K562 (cell line): ENCODE data around the gene WASF1. TPM values are rescaled to one million over a fixed set of nuclear protein-coding genes. Genes with fewer than 3 reads are reported as not detected.

Source experiments
- ATAC-seq: fragments of 200-7000 bp; cut with Tn5 transposase; 3 replicates; pipeline ENCODE4 v1.9.1; 2020; ENCODE audit warnings: moderate library complexity
- BruUV-seq: library from RNA; stranded (reverse); fragments of 400-500 nt; replicated peaks from 2 replicates; lab custom pipeline; 2021; lab: Mats Ljungman, UMichigan
- CTCF ChIA-PET: fragments of 300-600 bp; formaldehyde crosslinking; extraction: SDS; loops from one replicate; lab custom pipeline; 2021; ENCODE audit warnings: low intra/inter-chr PET ratio; lab: Yijun Ruan, JAX
- POLR2A ChIA-PET: fragments of 300-600, 350-650 bp; sonication (Branson Sonifier 250); formaldehyde crosslinking; extraction: SDS; loops from one replicate; lab custom pipeline; 2021; ENCODE audit warnings: antibody characterized with exemption, inconsistent platforms; lab: Yijun Ruan, JAX
- DNase-seq, 4 experiments: peaks; one replicate each; pipeline versions ENCODE4 v3.0.0 to v3.0.0-alpha.2; 2011 to 2018; ENCODE audit warnings: low spot score in 3 of 4, mixed read lengths in 3 of 4; ENCODE audit errors: extremely low read depth in 1 of 4
- FAIRE-seq: peaks from 2 replicates; lab custom pipeline; 2011; peaks lifted over from hg19 to GRCh38; lab: Jason Lieb, UNC
- H2AFZ ChIP-seq: 2 replicates; pipeline ENCODE4 v1.6.0; 2011; ENCODE audit warnings: low read depth, low read length, control low read depth, inconsistent platforms
- H3K27ac ChIP-seq: fragments of 200-600 bp; 3 replicates; pipeline ENCODE4 v1.8.0; 2011; ENCODE audit warnings: low read depth, mild to moderate bottlenecking, control low read depth, inconsistent platforms, low read length, moderate library complexity, mixed read lengths; ENCODE audit errors: extremely low read depth
- H3K27me3 ChIP-seq, 2 experiments: fragments of 300-600 bp in 1 of 2; 2 replicates in 1 of 2; 3 replicates in 1 of 2; pipeline versions ENCODE4 v1.6.0 to v1.8.0; 2011; ENCODE audit warnings: inconsistent platforms in 2 of 2, low read length in 2 of 2, mild to moderate bottlenecking in 1 of 2, mixed read lengths in 1 of 2, moderate library complexity in 1 of 2; ENCODE audit not compliant: control insufficient read depth in 2 of 2, insufficient read depth in 2 of 2
- H3K36me3 ChIP-seq: fragments of 300-600 bp; 3 replicates; pipeline ENCODE4 v1.8.0; 2011; ENCODE audit warnings: mild to moderate bottlenecking, low read length, inconsistent platforms; ENCODE audit not compliant: control insufficient read depth, insufficient read depth
- H3K4me1 ChIP-seq, 2 experiments: fragments of 200-600 bp in 1 of 2; replicated peaks in 1 of 2; 2 replicates in 1 of 2; 3 replicates in 1 of 2; pipeline versions ENCODE4 v1.5.1 to v1.8.0; 2011; ENCODE audit warnings: inconsistent platforms in 2 of 2, low read length in 2 of 2, mild to moderate bottlenecking in 1 of 2, mixed read lengths in 1 of 2, moderate library complexity in 1 of 2; ENCODE audit not compliant: control insufficient read depth in 2 of 2, insufficient read depth in 2 of 2
- H3K4me2 ChIP-seq: 2 replicates; pipeline ENCODE4 v1.6.1; 2011; ENCODE audit warnings: low read length, control low read depth, inconsistent platforms, mixed read lengths; ENCODE audit not compliant: insufficient read depth
- H3K4me3 ChIP-seq: fragments of 200-600 bp; sonication (generic), shearing (Covaris generic); 2 replicates; pipeline ENCODE4 v1.5.1; 2016; ENCODE audit warnings: control low read depth, inconsistent platforms
- H3K79me2 ChIP-seq: fragments of 200-600 bp; 3 replicates; pipeline ENCODE4 v1.8.0; 2011; ENCODE audit warnings: low read length, inconsistent platforms; ENCODE audit not compliant: control insufficient read depth, insufficient read depth
- H3K9ac ChIP-seq, 2 experiments: 2 replicates each; pipeline versions ENCODE4 v1.6.0 to v1.6.1; 2011; ENCODE audit warnings: low read depth in 2 of 2, low read length in 2 of 2, control low read depth in 1 of 2, inconsistent platforms in 1 of 2, mild to moderate bottlenecking in 1 of 2, mixed read lengths in 1 of 2; ENCODE audit not compliant: insufficient read depth in 1 of 2
- H3K9me1 ChIP-seq: one replicate; pipeline ENCODE4 v1.6.0; 2011; ENCODE audit warnings: inconsistent platforms, mild to moderate bottlenecking, low read length, moderate library complexity; ENCODE audit not compliant: control insufficient read depth, insufficient read depth
- H3K9me3 ChIP-seq: replicated peaks from 2 replicates; pipeline ENCODE4 v1.5.1; 2011; ENCODE audit warnings: low read depth, low read length, inconsistent platforms; ENCODE audit not compliant: control insufficient read depth, insufficient read depth
- H4K20me1 ChIP-seq: replicated peaks from 2 replicates; pipeline ENCODE4 v1.6.1; 2011; ENCODE audit warnings: low read length, inconsistent platforms, mixed read lengths; ENCODE audit not compliant: control insufficient read depth, insufficient read depth
- BHLHE40 ChIP-seq: IDR thresholded peaks from 2 replicates; pipeline ENCODE4 v1.6.1; 2011; ENCODE audit warnings: low read length, improper control_type of control experiment
- DACH1 ChIP-seq: fragments of 450-650 bp; IDR thresholded peaks from 2 replicates; pipeline ENCODE4 v1.6.1; 2018; ENCODE audit not compliant: partially characterized antibody
- IRF2 ChIP-seq: sonication (generic); formaldehyde crosslinking; IDR thresholded peaks from 2 replicates; pipeline ENCODE4 v1.8.1; 2022; ENCODE audit warnings: mild to moderate bottlenecking, missing genetic modification reagents
- MTA1 ChIP-seq: fragments of 450-650 bp; IDR thresholded peaks from 2 replicates; pipeline ENCODE4 v1.6.1; 2017; ENCODE audit warnings: borderline replicate concordance
- PTRF ChIP-seq: fragments of 450-650 bp; IDR thresholded peaks from 2 replicates; pipeline ENCODE4 v1.6.1; 2016; ENCODE audit warnings: mild to moderate bottlenecking, missing genetic modification characterization, missing compliant biosample characterization
- ZNF184 ChIP-seq: sonication (generic); formaldehyde crosslinking; IDR thresholded peaks from 2 replicates; pipeline ENCODE4 v1.5.0; 2020; ENCODE audit warnings: missing genetic modification reagents
- ZNF217 ChIP-seq: sonication (generic); formaldehyde crosslinking; IDR thresholded peaks from 2 replicates; pipeline ENCODE4 v1.8.0; 2022; ENCODE audit warnings: mild to moderate bottlenecking, missing genetic modification reagents
- ZNF696 ChIP-seq: fragments of 250-450 bp; sonication (Bioruptor Pico); conservative IDR thresholded peaks from 2 replicates; pipeline ENCODE4 v1.4.0; 2020; ENCODE audit warnings: mild to moderate bottlenecking, moderate library complexity
- WGBS: fragments of 100-300 bp; shearing (Covaris generic); methylation state at CpG from one replicate; pipeline ENCODE4 v1.1.6; 2016; ENCODE audit warnings: low coverage, mixed read lengths; ENCODE audit not compliant: insufficient coverage; ENCODE audit errors: missing lambda C conversion rate; 5-methylcytosine and 5-hydroxymethylcytosine counted together
- in situ Hi-C: fragments of 300-500 bp; cut with MboI; formaldehyde crosslinking; loops from 4 replicates; pipeline ENCODE4 v1.15.0; 2018; ENCODE audit warnings: inconsistent platforms, mixed read lengths
- intact Hi-C: fragments of 100-400 bp; cut with micrococcal nuclease; formaldehyde crosslinking; loops from 2 replicates; pipeline ENCODE4 v1.14.2; 2022
- polyA plus RNA-seq, 8 experiments: library from polyadenylated mRNA; depleted of rRNA in 4 of 8; stranded (reverse) in 5 of 8; unstranded in 3 of 8; fragments of >200 nt; fragmentation: Nextera tagmentation in 2 of 8; fragmentation: Illumina TruSeq in 1 of 8; extraction: Ambion mirVana in 2 of 8; extraction: Trizol in 1 of 8; gene quantifications; 2 replicates each; pipeline versions ENCODE4 v1.2.1 to v1.2.3, GENCODE V29; 2011 to 2014; ENCODE audit warnings: inconsistent platforms in 1 of 8, missing spikeins in 1 of 8
- total RNA-seq, 7 experiments: library from RNA; depleted of rRNA in 6 of 7; stranded (reverse); fragments of >200 nt in 6 of 7; fragmentation: Illumina TruSeq in 2 of 7; extraction: Trizol in 2 of 7; gene quantifications; 2 replicates each; pipeline versions ENCODE4 v1.2.1 to v1.2.3, GENCODE V29; 2011 to 2021; ENCODE audit warnings: low replicate concordance in 1 of 7
- TF ChIP-seq, protein P1 (sequence below): IDR thresholded peaks from 2 replicates; pipeline ENCODE4 v1.6.1; 2011; ENCODE audit not compliant: insufficient read length; ENCODE audit errors: extremely low read depth
- TF ChIP-seq, protein P2 (sequence below): sonication (generic); formaldehyde crosslinking; IDR thresholded peaks from 2 replicates; pipeline ENCODE4 v1.8.0; 2022; ENCODE audit warnings: missing genetic modification reagents, mild to moderate bottlenecking, borderline replicate concordance
- TF ChIP-seq, protein P3 (sequence below): IDR thresholded peaks from 2 replicates; pipeline ENCODE4 v1.6.1; 2016; ENCODE audit warnings: missing genetic modification characterization, missing compliant biosample characterization

WASF1 gene
- total and polyA plus RNA-seq, 9 of the 15 experiments (the other 6 are each of a cell fraction or from before 2014, with no cell fraction given), result 2.1 to 18.2 (median 7.4) TPM

DNA sequence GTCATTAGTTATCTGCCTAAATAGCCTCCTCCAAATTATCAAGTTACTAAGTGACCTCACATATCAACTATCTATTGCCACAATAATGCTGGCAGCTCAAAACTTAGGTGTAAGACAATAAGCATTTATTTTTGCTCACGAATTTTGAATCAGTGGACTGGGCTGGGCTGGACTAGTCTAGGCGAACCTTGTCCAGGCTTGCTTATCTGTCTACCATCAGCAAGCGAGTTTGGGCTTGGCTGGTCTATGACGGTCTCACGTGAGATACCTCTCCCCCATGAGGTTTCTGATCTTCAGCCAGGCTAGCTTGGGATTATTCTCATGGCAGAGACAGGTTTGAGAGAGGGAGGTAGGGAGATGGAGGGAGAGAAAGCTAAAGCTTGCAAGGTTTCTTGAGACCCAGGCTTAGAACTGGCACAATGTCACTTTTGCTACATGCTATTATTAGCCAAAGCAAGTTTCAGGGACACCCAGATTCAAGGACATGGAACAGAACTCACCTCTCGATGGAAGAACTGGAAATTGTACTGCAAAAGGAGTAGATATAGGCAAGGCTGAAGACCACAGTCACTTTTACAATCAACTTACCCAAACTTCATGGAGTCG is 80.9 kb downstream of the WASF1 start:
- intact Hi-C loops (no loop called here), in situ Hi-C loops (no loop called here)
- H4K20me1 ChIP-seq, result no peaks in the 10 kb centered on the region
- no peaks in the 10 kb centered on the region for H3K79me2 ChIP-seq
- POLR2A ChIA-PET, result interaction anchor here (0.6 kb wide), 1 partner anchor 18 kb away, joined by 4 read pairs; no protein-coding TSS in a partner anchor
- FAIRE-seq (no peak), ATAC-seq (no peak), DNase-seq (peak in 1 of 4 experiments; percentile 1)
- BruUV-seq, result no TSS peak
- CTCF ChIA-PET, result no interaction called here
- no peaks in the 10 kb centered on the region for H3K9me3 ChIP-seq
- H3K27me3 ChIP-seq, result no peaks in the 10 kb centered on the region
- no peaks in the 10 kb centered on the region for H3K9me1 ChIP-seq
- H3K4me2 ChIP-seq, result no peak overlapping the region
- TF ChIP-seq, protein P1, sequence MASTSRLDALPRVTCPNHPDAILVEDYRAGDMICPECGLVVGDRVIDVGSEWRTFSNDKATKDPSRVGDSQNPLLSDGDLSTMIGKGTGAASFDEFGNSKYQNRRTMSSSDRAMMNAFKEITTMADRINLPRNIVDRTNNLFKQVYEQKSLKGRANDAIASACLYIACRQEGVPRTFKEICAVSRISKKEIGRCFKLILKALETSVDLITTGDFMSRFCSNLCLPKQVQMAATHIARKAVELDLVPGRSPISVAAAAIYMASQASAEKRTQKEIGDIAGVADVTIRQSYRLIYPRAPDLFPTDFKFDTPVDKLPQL, result no peak
- TF ChIP-seq BHLHE40, result peak; percentile 42; the same call in 1 of the 2 replicates
- no peaks in the 10 kb centered on the region; the same call in 2 of the 3 replicates for H3K36me3 ChIP-seq
- H3K27ac ChIP-seq, result no peak overlapping the region
- 27% methylated on average over 7 of the region's 7 CpGs for WGBS
- H3K4me3 ChIP-seq, result no peak overlapping the region
- H3K9ac ChIP-seq, result no peak overlapping the region
- H3K4me1 ChIP-seq, result no peaks in the 10 kb centered on the region
- H2AFZ ChIP-seq, result no peak overlapping the region

DNA sequence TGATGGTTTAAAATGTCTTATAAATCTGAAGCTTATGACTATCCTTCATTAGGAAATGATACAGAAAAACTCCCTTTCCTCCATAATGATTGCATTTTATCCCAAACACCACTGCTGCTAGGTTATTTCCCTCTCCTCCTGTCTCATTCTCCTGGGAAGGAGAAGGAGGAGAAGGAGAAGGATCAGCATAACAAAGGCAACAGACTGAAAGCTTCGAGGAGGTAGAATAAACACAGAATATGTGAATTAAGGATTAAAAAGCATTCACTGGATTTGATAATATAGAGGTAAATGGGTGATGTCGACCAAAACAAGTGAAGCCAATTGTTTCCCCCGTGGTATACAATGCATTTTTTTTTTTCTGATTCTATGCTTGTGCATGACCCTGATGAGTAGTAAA is 82.0 kb downstream of the WASF1 start:
- Histone ChIP-seq H3K9ac (no peak overlapping the region), H4K20me1 (no peaks in the 10 kb centered on the region), H2AFZ (no peak overlapping the region), H3K9me3 (no peaks in the 10 kb centered on the region), H3K9me1 (no peaks in the 10 kb centered on the region), H3K27ac (no peak overlapping the region), H3K4me3 (no peak overlapping the region), H3K36me3 (no peaks in the 10 kb centered on the region), H3K4me1 (no peaks in the 10 kb centered on the region), H3K79me2 (no peaks in the 10 kb centered on the region), H3K4me2 (no peak overlapping the region), H3K27me3 (no peaks in the 10 kb centered on the region; a peak in 1 of 5 replicates)
- intact Hi-C loops (no loop called here), in situ Hi-C loops (no loop called here)
- FAIRE-seq, result no peak
- no peak for ATAC-seq
- WGBS, result 6% methylated on average over 3 of the region's 3 CpGs
- no TSS peak for BruUV-seq
- ChIA-PET CTCF (no interaction called here), POLR2A (interaction anchor here (0.6 kb wide), 1 partner anchor 34 kb away, joined by 3 read pairs; no protein-coding TSS in a partner anchor)
- DNase-seq, result no peak
- TF ChIP-seq IRF2 (no peak), PTRF (no peak), MTA1 (no peak), ZNF696 (CRISPR knock-in tag) (no peak), ZNF217 (CRISPR knock-in tag) (no peak), ZNF184 (CRISPR knock-in tag) (no peak), DACH1 (no peak)
- TF ChIP-seq, protein P1, result no peak
- TF ChIP-seq, protein P2, sequence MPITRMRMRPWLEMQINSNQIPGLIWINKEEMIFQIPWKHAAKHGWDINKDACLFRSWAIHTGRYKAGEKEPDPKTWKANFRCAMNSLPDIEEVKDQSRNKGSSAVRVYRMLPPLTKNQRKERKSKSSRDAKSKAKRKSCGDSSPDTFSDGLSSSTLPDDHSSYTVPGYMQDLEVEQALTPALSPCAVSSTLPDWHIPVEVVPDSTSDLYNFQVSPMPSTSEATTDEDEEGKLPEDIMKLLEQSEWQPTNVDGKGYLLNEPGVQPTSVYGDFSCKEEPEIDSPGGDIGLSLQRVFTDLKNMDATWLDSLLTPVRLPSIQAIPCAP (CRISPR knock-in tag), result no peak
- TF ChIP-seq, protein P3, sequence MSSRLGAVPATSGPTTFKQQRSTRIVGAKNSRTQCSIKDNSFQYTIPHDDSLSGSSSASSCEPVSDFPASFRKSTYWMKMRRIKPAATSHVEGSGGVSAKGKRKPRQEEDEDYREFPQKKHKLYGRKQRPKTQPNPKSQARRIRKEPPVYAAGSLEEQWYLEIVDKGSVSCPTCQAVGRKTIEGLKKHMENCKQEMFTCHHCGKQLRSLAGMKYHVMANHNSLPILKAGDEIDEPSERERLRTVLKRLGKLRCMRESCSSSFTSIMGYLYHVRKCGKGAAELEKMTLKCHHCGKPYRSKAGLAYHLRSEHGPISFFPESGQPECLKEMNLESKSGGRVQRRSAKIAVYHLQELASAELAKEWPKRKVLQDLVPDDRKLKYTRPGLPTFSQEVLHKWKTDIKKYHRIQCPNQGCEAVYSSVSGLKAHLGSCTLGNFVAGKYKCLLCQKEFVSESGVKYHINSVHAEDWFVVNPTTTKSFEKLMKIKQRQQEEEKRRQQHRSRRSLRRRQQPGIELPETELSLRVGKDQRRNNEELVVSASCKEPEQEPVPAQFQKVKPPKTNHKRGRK (tag), result no peak
